HL-60 (cell line): ENCODE results near the gene SORCS2.

Source experiments
- CTCF ChIP-seq: IDR thresholded peaks from one replicate; pipeline ENCODE4 v1.5.1; 2011; ENCODE audit warnings: low read length, control low read depth, inconsistent platforms; ENCODE audit not compliant: insufficient read depth
- GABPA ChIP-seq: IDR thresholded peaks from 2 replicates; pipeline ENCODE4 v1.6.1; 2012; ENCODE audit warnings: low read depth
- POLR2AphosphoS5 ChIP-seq: IDR thresholded peaks from 2 replicates; pipeline ENCODE4 v1.6.1; 2012; ENCODE audit warnings: low read depth
- REST ChIP-seq: IDR thresholded peaks from 2 replicates; pipeline ENCODE4 v1.6.1; 2012; ENCODE audit warnings: low read depth; ENCODE audit not compliant: insufficient replicate concordance
- SPI1 ChIP-seq: IDR thresholded peaks from 2 replicates; pipeline ENCODE4 v1.6.1; 2012; ENCODE audit warnings: low read depth, mild to moderate bottlenecking, borderline replicate concordance

GRCh38 chr4:7767526-7767925 is 575.2 kb downstream of the SORCS2 start:
- TF ChIP-seq GABPA, result no peak
- no peak for TF ChIP-seq CTCF
- no peak for TF ChIP-seq POLR2AphosphoS5
- TF ChIP-seq REST, result no peak
- no peak for TF ChIP-seq SPI1
